RPMI7951 (cell line): ENCODE results near the gene ITGB1. TPM values are rescaled to one million over a fixed set of nuclear protein-coding genes. Genes with fewer than 3 reads are reported as not detected.
"Not testable (repeated sequence)": the region's sequence is repeated elsewhere in the genome, so short reads cannot be mapped to it uniquely, and the experiment has no call there.

Experiments used
- DNase-seq: peaks from one replicate; pipeline ENCODE4 v3.0.0-alpha.2; 2012; ENCODE audit warnings: low read depth
- total RNA-seq: library from RNA; depleted of rRNA; stranded (reverse); fragments of >200 nt; shearing (Covaris generic); gene quantifications from 2 replicates; pipeline ENCODE4 v1.2.3, GENCODE V29; 2014; rRNA removed

ITGB1 gene
- total RNA-seq: 1,963 and 2,059 TPM in 2 replicates

- DNase-seq: peak; percentile 98
These were observed at the start of gene ITGB1 for GRCh38 chr10:32958085-32959005. ITGB1 (minus strand) TSS chr10:32958230; CDS start chr10:32935558, 22,672 bp downstream.

- no peak for DNase-seq
These were observed 48.4 kb upstream of the ITGB1 start for GRCh38 chr10:33006342-33006887.

- peak; percentile 99 for DNase-seq
These were observed 47.6 kb upstream of the ITGB1 start for GRCh38 chr10:33005322-33006301.

- no peak for DNase-seq
These were observed 44.0 kb upstream of the ITGB1 start for GRCh38 chr10:33001908-33002492.

GRCh38 chr10:32998060-32998581, 40.1 kb upstream of the ITGB1 start:
- not testable (repeated sequence) for DNase-seq

GRCh38 chr10:32995751-32996150, 37.7 kb upstream of the ITGB1 start:
- no peak for DNase-seq

GRCh38 chr10:32995066-32995622, 37.1 kb upstream of the ITGB1 start:
- no peak for DNase-seq

GRCh38 chr10:32994632-32995031, 36.6 kb upstream of the ITGB1 start:
- DNase-seq: not testable (repeated sequence)

- DNase-seq: not testable (repeated sequence)
These were observed 34.3 kb upstream of the ITGB1 start for GRCh38 chr10:32992310-32992709.

GRCh38 chr10:32990811-32991210, 32.8 kb upstream of the ITGB1 start:
- DNase-seq: no peak

- DNase-seq: no peak
These were observed 30.6 kb upstream of the ITGB1 start for GRCh38 chr10:32988604-32989003.

- DNase-seq: no peak
These were observed 29.1 kb upstream of the ITGB1 start for GRCh38 chr10:32987172-32987571.

- DNase-seq: peak; percentile 86
These were observed 27.8 kb upstream of the ITGB1 start for GRCh38 chr10:32985775-32986350.

GRCh38 chr10:32985341-32985764, 27.3 kb upstream of the ITGB1 start:
- DNase-seq: no peak

- DNase-seq: no peak
These were observed 26.1 kb upstream of the ITGB1 start for GRCh38 chr10:32984003-32984600.

GRCh38 chr10:32982911-32983909, 25.2 kb upstream of the ITGB1 start:
- peak; percentile 96 for DNase-seq

- DNase-seq: peak; percentile 93
These were observed 24.3 kb upstream of the ITGB1 start for GRCh38 chr10:32982293-32982709.

- DNase-seq: peak; percentile 61
These were observed 23.7 kb upstream of the ITGB1 start for GRCh38 chr10:32981760-32982159.
